Astrocyte of the spinal cord (primary cell): Measurements from ENCODE around the gene ILDR2.
A peak's percentile ranks its signal among the peaks of the same experiment; 100 is the strongest.

Experiments
- DNase-seq: peaks from one replicate; pipeline ENCODE4 v3.0.0; 2011; ENCODE audit warnings: low read depth, low spot score
- H3K4me3 ChIP-seq: 2 replicates; pipeline ENCODE4 v1.5.1; 2011; ENCODE audit warnings: low read depth, mild to moderate bottlenecking, low read length, moderate library complexity
- CTCF ChIP-seq: IDR thresholded peaks from 2 replicates; pipeline ENCODE4 v1.5.1; 2012; ENCODE audit warnings: low read depth, mild to moderate bottlenecking, low read length, inconsistent platforms
- in situ Hi-C: cut with HindIII; loops from 2 replicates; pipeline ENCODE4 v1.10.0; 2017; ENCODE audit warnings: low sequenced_read_pairs

The ILDR2 gene

GRCh38 chr1:166981589-166981988, 6.2 kb upstream of the ILDR2 start:
- no peak overlapping the region for H3K4me3 ChIP-seq
- no peak for DNase-seq
- no peak for TF ChIP-seq CTCF
- in situ Hi-C loops = no loop called here

- DNase-seq = no peak
- TF ChIP-seq CTCF = no peak
- in situ Hi-C loops = no loop called here
- no peak overlapping the region for H3K4me3 ChIP-seq
Observed at GRCh38 chr1:166980818-166981217, 5.5 kb upstream of the ILDR2 start.

- no peak for TF ChIP-seq CTCF
- no peak for DNase-seq
- in situ Hi-C loops = no loop called here
- no peak overlapping the region for H3K4me3 ChIP-seq
Observed at GRCh38 chr1:166980383-166980782, 5.0 kb upstream of the ILDR2 start.

- DNase-seq = no peak
- no peak overlapping the region for H3K4me3 ChIP-seq
- in situ Hi-C loops = no loop called here
- no peak for TF ChIP-seq CTCF
Observed at GRCh38 chr1:166978821-166979220, 3.5 kb upstream of the ILDR2 start.

GRCh38 chr1:166977951-166978350, 2.6 kb upstream of the ILDR2 start:
- TF ChIP-seq CTCF = no peak
- H3K4me3 ChIP-seq = no peak overlapping the region
- DNase-seq = no peak
- in situ Hi-C loops = no loop called here

GRCh38 chr1:166974647-166975345, 544 bp downstream of the ILDR2 start:
- in situ Hi-C loops = no loop called here
- no peak for DNase-seq
- peak overlapping the region; percentile 51 for H3K4me3 ChIP-seq
- TF ChIP-seq CTCF = no peak
